RKO (cell line): ENCODE results near the gene UNC13A.

Experiments used
- DNase-seq: peaks from one replicate; pipeline ENCODE4 v3.0.0-alpha.2; 2016; ENCODE audit warnings: low spot score

The UNC13A gene

DNA sequence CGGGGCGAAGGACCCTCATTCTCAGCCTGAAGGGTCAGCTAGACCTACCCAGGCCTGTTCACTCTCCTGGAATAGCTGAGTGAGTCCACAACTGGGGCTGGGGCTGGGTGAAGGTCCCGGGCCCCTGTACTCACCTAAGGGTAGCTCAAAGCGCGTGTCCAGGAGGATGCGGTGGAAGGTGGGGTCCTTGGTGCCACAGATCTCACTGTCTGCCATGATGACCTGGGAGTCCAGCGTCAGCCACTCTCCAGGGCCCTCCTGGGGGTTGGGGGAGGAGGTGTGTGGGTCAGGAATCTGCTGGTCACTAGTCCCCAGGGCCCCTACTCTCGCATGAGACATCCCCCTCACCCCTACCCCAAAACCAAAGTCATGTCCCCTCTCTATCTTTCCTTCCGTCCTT lies 18.7 kb downstream of the UNC13A start:
- DNase-seq = no peak

- DNase-seq = no peak
Observed at GRCh38 chr19:17665058-17665457, 23.1 kb downstream of the UNC13A start.

DNA sequence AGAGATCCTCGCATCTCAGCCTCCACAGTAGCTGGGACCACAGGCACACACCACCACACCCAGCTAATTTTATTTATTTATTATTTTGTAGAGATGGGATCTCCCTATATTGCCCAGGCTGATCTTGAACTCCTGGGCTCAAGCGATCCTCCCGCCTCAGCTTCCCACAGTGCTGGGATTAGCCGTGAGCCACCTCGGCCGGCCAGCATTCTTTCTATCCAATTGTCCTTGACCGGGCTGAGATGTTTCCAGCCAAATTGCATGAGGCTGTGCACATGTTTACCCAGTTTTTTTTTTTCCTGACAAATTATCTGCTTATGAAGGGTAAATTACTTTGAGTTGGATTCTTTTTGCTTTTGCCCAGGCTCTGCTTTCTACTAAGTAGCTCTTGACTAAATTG lies 28.2 kb downstream of the UNC13A start:
- DNase-seq = no peak

- DNase-seq = no peak
Observed at GRCh38 chr19:17658666-17659065, 29.5 kb downstream of the UNC13A start.

GRCh38 chr19:17658240-17658639 lies 29.9 kb downstream of the UNC13A start:
- DNase-seq = no peak

- no peak for DNase-seq
Observed at GRCh38 chr19:17656970-17657369, 31.2 kb downstream of the UNC13A start.

- DNase-seq = no peak
Observed at GRCh38 chr19:17655751-17656472, 32.2 kb downstream of the UNC13A start.

GRCh38 chr19:17654993-17655392 lies 33.2 kb downstream of the UNC13A start:
- DNase-seq = no peak

GRCh38 chr19:17652627-17653026 lies 35.5 kb downstream of the UNC13A start:
- no peak for DNase-seq

DNA sequence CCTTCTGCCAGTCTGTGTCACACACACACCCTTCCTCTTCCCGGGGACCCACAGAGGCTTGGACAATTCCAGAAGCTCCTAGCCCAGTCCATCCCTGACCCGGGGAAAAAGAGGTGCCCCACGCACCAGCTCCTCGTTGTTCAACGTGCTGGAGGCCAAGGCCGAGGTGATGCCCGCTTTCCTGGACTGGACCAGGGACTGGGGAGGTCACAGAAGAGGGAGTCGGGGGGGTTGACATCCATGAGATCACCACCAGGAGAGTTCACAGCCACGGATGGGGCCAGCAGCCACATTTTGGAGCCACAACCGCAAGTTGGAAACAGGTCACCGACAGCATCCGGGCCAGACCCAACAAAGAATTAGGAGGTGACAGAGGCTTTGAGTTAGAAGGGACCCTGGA lies 39.4 kb downstream of the UNC13A start:
- no peak for DNase-seq

DNA sequence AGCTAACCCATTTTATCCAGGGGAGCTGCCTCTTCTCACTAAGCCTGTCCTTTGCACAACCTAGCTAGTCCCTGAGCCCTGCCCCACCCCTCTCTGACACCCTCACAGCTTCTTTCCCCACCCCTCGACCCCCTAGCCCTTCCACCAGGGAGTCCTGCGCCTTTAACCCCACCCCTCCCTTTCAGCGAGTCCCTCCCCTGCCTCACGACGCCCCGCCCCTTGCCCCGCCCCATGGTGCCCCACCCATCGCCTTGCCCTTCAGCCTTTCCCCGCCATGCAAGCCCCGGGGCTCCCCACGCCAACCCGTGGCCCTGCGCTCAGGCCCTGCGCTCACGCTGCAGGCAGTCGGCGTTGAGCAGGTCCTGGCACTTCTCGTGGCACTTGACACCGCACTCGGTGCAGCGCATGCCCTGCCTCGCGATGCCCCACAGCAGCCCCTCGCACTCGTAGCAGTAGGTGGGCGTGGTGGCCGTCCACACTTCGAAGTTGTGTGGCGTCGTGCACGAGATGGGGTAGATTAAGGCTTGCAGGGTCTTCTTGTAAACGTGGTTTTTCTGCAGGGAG lies 40.0 kb downstream of the UNC13A start:
- DNase-seq = no peak

- DNase-seq = no peak
Observed at GRCh38 chr19:17647071-17648020, 40.8 kb downstream of the UNC13A start.

DNA sequence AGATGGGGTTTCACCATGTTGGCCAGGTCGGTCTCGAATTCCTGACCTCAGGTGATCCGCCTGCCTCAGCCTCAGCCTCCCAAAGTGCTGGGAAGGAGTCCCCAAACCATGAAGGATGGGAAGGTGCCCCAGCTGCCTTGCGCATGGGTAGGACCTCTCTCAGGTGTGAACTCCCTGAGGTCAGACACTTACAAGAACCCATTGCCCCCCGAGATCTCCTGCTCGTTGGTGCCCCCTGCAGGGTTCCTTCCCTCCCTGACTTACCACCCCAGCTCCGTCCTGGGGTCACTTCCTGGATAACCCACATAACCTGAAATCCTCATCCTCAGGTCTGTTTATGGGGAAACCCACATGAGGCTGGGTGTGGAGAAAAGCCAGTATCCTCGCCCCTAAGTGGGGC lies 41.7 kb downstream of the UNC13A start:
- no peak for DNase-seq

DNA sequence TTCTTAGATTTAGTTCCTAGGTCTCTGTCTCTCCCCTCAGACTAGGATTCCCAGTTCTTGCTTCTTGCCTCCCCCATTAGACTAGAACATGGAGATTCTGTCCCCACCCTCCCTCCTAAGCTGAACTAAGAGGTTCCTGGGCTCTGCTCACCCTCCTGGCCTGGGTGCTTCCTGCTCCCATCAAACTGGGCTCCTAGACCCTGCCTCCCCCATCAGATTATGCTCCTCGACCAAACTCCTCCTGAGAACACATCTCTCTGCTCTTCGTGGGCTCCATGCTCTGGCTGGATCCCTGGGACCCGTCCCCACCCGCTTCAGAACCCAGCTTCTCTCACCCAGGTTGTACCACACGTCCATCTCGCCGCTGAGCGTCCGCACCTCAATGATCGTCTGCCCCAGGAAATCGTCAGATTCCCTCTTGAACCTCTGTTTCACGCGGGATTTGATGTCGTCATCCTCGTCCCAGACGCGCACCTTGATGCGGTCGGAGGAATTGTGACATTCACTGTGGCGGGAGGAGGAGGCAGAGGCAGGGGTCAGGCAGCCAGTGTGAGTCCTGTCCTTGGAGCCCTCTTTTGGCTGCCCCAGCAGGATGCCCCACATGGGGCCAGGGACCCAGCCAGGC lies 42.7 kb downstream of the UNC13A start:
- no peak for DNase-seq

- no peak for DNase-seq
Observed at GRCh38 chr19:17642656-17643055, 45.5 kb downstream of the UNC13A start.

GRCh38 chr19:17641846-17642245 lies 46.3 kb downstream of the UNC13A start:
- DNase-seq = no peak

GRCh38 chr19:17641181-17641580 lies 47.0 kb downstream of the UNC13A start:
- no peak for DNase-seq

DNA sequence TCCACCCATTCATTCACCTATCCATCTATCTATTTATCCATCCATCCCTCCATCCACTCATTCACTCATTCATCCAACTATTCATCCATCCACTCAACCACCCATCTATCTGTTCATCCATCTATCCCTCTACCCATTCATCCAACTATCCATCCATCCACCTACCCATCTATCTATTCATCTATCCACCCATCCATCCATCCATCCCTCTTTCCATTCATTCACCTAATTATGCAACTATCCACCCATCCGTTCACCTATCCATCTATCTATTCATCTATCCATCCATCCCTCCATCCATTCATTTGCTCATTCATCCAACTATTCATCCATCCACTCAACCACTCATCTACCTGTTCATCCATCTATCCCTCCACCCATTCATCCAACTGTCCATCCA lies 54.5 kb downstream of the UNC13A start:
- DNase-seq = no peak

DNA sequence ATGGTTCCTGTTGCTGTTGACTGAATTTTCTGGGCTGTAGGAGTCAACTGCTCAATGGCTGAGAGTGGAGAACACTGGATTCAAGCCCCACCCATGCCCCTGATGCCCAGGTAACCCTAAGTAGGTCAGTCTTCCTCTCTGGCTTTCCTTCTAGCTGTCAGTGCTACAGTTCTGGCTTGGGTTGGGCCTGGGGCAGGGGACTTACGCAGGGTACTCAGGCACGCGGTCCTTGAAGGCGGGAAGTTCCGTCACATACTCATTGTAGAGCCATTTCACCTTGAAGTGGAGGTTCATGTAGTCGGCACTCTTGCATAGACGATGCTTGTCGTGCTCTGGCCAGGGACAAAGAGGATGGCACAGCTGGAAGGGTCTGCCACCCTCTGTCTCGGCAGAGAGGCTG lies 55.6 kb downstream of the UNC13A start:
- DNase-seq = no peak

GRCh38 chr19:17629760-17630159 lies 58.4 kb downstream of the UNC13A start:
- DNase-seq = no peak

- no peak for DNase-seq
Observed at GRCh38 chr19:17627921-17628320, 60.2 kb downstream of the UNC13A start.

- DNase-seq = no peak
Observed at GRCh38 chr19:17627161-17627560, 61.0 kb downstream of the UNC13A start.
